HG03139 (cell line): ENCODE data around the gene ADM5.
"Not testable (repeated sequence)": the region's sequence is repeated elsewhere in the genome, so short reads cannot be mapped to it uniquely, and the experiment has no call there.

Experiments used
- ATAC-seq: cut with Tn5 transposase; IDR thresholded peaks from one replicate; pipeline ENCODE4 v1.9.1; 2021; ENCODE audit not compliant: unreplicated experiment

ADM5 gene

DNA sequence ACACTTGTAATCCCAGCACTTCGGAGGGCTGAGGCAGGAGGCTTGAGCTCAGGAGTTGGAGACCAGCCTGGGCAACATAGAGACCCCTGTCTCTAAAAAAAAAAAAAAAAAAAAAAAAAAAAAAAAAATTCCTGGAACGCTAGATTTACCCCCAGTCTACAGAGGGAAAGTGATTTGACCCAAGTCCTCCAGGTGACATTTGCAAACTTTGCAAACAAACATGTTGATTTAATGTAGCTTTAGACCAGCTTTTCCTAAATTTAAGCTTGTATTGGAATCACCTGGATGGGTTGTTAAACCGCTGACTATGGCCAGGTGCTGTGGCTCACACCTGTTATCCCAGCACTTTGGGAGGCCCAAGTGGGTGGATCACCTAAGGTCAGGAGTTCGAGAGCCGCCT, 10.0 kb downstream of the ADM5 start:
- ATAC-seq, result no peak

- no peak for ATAC-seq
Measured at GRCh38 chr19:49700563-49700962, 11.2 kb downstream of the ADM5 start.

DNA sequence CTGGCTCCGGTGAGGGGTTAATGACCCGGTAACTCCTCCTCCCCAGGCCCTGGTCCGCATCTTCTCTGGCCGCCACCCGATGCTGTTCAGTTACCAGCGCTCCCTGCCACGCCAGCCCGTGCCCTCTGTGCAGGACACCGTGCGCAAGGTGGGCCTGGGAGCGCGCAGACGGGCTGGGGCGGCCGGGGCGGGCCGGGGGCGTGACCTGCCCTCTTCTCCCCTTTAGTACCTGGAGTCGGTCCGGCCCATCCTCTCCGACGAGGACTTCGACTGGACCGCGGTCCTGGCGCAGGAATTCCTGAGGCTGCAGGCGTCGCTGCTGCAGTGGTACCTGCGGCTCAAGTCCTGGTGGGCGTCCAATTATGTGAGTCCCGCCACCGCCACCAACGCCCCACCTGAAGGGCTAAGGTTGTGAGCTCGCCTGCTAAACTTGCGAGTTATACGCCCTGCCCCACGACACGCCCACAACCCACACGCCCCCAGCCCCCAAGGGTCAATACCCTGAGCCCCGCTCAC, 11.9 kb downstream of the ADM5 start:
- ATAC-seq, result no peak

DNA sequence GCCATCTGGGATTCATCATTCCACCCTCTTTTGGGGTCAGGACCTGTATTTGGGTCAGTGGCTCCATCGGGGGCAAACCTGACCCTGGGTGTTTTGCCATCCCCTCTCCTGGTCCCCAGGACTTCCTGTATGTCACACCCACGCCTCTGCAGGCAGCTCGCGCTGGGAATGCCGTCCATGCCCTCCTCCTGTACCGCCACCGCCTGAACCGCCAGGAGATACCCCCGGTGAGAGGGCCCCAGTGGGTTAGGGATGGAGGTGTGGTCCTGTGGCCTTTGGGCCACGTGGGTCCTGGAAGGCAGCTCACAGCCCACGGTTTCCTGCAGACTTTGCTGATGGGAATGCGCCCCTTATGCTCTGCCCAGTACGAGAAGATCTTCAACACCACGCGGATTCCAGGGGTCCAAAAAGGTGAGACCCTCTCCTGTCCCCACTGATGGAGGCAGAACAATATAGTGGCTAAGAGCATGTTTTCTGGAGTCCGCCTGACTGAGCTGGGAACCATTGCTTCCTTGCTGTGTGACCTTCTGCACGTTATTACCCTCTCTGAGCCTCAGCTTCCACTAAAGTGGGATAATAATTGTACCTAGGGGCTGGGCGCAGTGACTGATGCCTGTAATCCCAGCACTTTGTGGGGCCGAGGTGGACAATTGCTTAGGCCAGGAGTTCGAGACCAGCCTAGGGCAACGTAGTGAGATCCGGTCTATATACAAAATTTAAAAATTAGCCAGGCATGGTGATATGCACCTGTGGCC, 15.7 kb downstream of the ADM5 start:
- ATAC-seq, result no peak

DNA sequence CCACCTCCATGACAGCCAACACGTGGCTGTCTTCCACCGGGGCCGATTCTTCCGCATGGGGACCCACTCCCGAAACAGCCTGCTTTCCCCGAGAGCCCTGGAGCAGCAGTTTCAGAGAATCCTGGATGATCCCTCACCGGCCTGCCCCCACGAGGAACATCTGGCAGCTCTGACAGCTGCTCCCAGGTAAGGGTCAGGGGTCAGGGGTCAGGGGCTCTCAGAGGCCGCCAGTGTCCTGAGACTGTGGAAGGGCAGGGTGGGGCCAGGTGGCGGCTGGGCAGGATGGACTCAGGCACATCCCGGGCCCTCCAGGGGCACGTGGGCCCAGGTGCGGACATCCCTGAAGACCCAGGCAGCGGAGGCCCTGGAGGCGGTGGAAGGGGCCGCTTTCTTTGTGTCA, 16.5 kb downstream of the ADM5 start:
- ATAC-seq, result no peak

GRCh38 chr19:49710372-49710951, 21.1 kb downstream of the ADM5 start:
- no peak for ATAC-seq

DNA sequence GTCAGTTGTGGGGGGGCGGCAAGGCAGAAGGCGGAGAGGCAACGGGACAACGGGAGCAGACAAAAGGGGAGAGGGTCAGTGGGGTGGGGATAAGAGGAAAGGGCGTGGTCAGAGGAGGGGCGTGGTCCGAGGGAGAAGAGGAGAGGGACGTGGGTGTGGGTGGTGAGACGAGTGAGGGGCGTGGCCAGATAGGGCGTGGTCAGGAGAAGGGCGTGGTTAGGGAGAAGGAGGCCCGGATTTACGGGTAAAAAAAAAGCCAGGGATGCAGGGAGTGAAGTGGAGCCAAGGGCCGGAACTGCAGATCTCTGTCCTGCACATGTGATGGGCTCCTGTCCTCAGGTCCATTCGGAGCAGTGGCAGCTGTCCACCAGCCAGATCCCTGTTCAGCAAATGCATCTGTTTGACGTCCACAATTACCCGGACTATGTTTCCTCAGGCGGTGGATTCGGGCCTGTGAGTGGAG, 23.0 kb downstream of the ADM5 start:
- ATAC-seq, result no peak

DNA sequence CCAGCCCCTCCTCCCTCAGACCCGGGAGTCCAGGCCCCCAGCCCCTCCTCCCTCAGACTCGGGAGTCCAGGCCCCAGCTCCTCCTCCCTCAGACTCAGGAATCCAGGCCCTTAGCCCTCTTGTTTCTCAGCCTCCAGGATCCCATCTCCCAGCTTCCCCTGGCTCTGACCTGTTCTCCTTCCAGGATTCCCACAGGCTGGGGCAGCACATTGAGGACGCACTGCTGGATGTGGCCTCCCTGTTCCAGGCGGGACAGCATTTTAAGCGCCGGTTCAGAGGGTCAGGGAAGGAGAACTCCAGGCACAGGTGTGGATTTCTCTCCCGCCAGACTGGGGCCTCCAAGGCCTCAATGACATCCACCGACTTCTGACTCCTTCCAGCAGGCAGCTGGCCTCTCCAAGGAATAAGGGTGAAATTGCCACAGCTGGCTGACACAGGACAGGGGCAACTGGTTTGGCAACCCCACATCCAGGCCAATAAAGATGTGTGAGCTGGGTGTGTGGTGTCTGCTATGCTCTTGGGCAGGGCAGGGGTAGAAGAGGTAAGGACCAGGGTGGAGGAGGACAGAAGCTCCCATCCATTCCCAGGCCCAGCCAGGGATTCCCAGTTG, 23.9 kb downstream of the ADM5 start:
- no peak for ATAC-seq

GRCh38 chr19:49716154-49716553, 26.8 kb downstream of the ADM5 start:
- no peak for ATAC-seq

DNA sequence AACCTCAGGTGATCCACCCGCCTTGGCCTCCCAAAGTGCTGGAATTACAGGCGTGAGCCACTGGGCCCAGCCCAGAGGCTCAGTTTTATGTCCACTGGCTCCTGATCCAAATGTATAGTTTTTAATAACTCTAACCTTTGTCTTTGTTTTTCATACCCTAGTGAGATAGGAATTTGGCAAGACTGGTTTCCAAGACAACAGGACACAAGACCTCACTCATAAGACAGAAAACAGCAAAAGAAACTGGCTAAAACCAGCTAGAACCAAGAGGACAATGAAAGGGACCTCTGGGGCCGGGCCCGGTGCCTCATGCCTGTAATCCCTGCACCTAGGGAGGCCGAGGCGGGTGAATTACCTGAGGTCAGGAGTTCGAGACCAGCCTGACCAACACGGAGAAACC, 29.1 kb downstream of the ADM5 start:
- no peak for ATAC-seq

DNA sequence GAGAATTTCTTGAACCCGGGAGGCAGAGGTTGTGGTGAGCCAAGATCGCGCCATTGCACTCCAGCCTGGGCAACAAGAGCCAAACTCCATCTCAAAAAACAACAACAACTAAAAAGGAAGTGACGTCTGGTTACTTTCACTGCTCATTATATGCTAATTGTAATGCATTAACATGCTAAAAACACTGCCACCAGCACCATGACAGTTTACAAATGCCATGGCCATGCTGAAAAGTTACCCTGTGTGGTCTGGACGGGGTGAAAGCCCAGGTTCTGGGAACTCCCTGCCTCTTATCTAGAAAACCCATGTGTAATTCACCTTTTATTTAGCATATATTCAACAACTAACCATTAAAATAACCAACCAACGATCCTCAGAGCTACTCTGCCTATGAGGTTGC, 29.6 kb downstream of the ADM5 start:
- ATAC-seq, result no peak

DNA sequence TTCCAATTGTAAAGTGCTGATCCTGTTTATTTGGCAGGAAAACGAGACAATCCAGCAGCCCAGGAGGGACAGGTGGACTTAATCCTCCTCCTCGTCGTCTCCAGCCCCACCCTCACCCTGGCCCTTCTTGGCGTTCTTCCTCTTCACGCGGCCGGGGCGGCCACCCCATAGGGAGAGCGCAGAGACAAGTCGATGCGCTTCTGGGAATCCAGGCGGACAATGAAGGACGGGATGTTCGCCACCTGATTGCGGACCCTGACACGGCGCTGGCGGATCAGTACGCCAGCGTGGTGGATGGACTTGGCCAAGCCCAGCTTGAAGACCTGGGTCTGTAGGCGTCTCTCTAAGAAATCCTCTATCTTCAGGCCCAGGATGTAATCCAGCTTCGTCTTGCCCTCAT, 30.0 kb downstream of the ADM5 start:
- ATAC-seq, result not testable (repeated sequence)

DNA sequence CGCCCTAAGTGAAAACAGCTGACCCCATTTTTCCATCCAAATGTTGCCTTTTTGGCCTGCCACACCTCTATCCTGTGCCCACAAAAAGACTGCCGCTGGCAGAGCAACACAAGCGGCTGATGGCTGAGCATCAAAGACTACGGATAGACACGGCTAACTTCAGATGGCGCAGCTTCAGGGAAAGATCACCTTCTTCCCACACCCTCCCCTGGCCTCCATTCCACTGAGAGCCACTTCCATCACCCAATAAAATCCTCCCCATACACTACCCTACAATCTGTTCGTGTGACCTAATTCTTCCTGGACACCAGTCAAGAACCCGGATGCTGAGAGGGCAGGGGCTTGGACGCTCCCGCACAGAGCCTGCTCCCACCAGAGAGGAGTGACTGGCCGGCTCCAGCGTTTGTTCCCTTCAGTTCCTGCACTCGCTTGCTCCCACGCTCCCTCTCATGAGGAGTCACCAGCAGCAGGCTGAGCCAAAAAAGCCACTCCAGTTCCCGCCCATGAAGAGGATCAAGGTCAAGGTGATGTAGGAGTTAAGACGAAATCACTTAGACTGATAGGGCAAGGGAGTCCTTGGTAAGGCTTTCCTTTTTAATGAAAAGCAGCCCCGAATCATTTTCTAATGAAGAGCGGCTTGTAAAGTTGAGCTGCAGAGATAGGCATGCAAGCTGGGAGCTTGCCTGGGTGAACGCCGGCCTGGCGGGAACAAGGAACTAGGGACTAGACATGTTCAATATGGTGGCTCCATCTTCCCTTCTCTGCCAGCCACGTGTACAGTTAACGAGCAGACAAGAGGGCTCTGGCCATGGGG, 38.0 kb downstream of the ADM5 start:
- ATAC-seq, result no peak

DNA sequence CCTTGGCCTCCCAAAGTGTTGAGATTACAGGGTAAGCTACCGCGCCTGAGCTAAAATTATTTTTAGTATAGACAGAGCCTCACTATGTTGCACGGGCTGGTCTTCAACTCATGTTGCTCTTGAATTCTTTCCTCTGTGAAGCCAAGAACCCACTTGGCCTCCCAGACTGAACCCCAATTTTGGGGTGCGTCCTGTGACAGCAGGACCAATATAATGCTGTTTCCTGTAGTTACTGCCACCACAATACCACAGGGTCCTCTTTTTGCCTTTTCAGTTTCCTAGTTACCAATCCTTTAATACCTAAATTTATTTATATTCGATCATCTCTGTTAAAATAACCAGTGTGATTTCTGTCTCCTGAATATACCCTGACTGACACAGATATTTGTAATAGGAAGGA, 40.8 kb downstream of the ADM5 start:
- ATAC-seq, result no peak

- ATAC-seq, result no peak
Measured at GRCh38 chr19:49738268-49738667, 48.9 kb downstream of the ADM5 start.

- ATAC-seq, result no peak
Measured at GRCh38 chr19:49739098-49739497, 49.7 kb downstream of the ADM5 start.

- ATAC-seq, result no peak
Measured at GRCh38 chr19:49739933-49740332, 50.5 kb downstream of the ADM5 start.
